ENCODE measurements around the gene NRDE2.
"Not testable (repeated sequence)": the region's sequence is repeated elsewhere in the genome, so short reads cannot be mapped to it uniquely, and the experiment has no call there.

Gene NRDE2

GRCh38 chr14:90268420-90268819, 63.3 kb downstream of the NRDE2 start:
- DNase-seq (ENCODE audit: low spot score), result no peak

GRCh38 chr14:90266441-90267154, 65.1 kb downstream of the NRDE2 start:
- DNase-seq (ENCODE audit: low spot score), result no peak

GRCh38 chr14:90263748-90264449, 67.8 kb downstream of the NRDE2 start:
- no peak for DNase-seq (ENCODE audit: low spot score)

- DNase-seq (ENCODE audit: low spot score), result peak; percentile 95
These were observed 75.2 kb downstream of the NRDE2 start, which contains the start of gene PSMC1 for GRCh38 chr14:90256354-90257131. Gene PSMC1, plus strand, starts transcription at chr14:90256553. Its CDS starts 45 bp downstream, at chr14:90256598.

GRCh38 chr14:90255871-90256270, 75.9 kb downstream of the NRDE2 start:
- DNase-seq (ENCODE audit: low spot score), result no peak

- no peak for DNase-seq (ENCODE audit: low spot score)
These were observed 77.9 kb downstream of the NRDE2 start for GRCh38 chr14:90253826-90254225.

GRCh38 chr14:90248594-90248993, 83.1 kb downstream of the NRDE2 start:
- DNase-seq (ENCODE audit: low spot score), result no peak

- DNase-seq (ENCODE audit: low spot score), result not testable (repeated sequence)
These were observed 84.3 kb downstream of the NRDE2 start for GRCh38 chr14:90247441-90247840.

- no peak for DNase-seq (ENCODE audit: low spot score)
These were observed 84.8 kb downstream of the NRDE2 start for GRCh38 chr14:90246936-90247335.

GRCh38 chr14:90242444-90242843, 89.3 kb downstream of the NRDE2 start:
- no peak for DNase-seq (ENCODE audit: low spot score)

- no peak for DNase-seq (ENCODE audit: low spot score)
These were observed 92.6 kb downstream of the NRDE2 start for GRCh38 chr14:90239139-90239538.

GRCh38 chr14:90235179-90235976, 96.4 kb downstream of the NRDE2 start:
- peak; percentile 59 for DNase-seq (ENCODE audit: low spot score)

- DNase-seq (ENCODE audit: low spot score), result not testable (repeated sequence)
These were observed 101.8 kb downstream of the NRDE2 start for GRCh38 chr14:90229942-90230341.

GRCh38 chr14:90228478-90228877, 103.3 kb downstream of the NRDE2 start:
- DNase-seq (ENCODE audit: low spot score), result no peak

Measured in Ammon's horn (tissue), 1 donor.